ENCODE results near the gene MAPKBP1. TPM values are rescaled to one million over a fixed set of nuclear protein-coding genes. Genes with fewer than 3 reads are reported as not detected.

Gene MAPKBP1
- total RNA-seq, 1 experiment from 2014 or later = 12.9 TPM

- no peaks in the 10 kb centered on the region for H3K27me3 ChIP-seq (replicated peaks)
- peaks cover 41% of the 10 kb centered on the region for H3K4me1 ChIP-seq (replicated peaks)
- DNase-seq (ENCODE audit: low read depth in 1 of 2, low spot score in 2 of 2) = peak; percentile 64 to 81
- no peak overlapping the region for H3K4me3 ChIP-seq
- no peaks in the 10 kb centered on the region for H3K36me3 ChIP-seq
- no peaks in the 10 kb centered on the region for H3K9me3 ChIP-seq (replicated peaks)
- peak overlapping the region; percentile 86 for H3K27ac ChIP-seq
Observed at GRCh38 chr15:41790756-41791546, 16.7 kb downstream of the MAPKBP1 start.

GRCh38 chr15:41791547-41791937 is 17.3 kb downstream of the MAPKBP1 start:
- Histone ChIP-seq H3K36me3 (no peaks in the 10 kb centered on the region), H3K27me3 (replicated peaks) (no peaks in the 10 kb centered on the region), H3K9me3 (replicated peaks) (no peaks in the 10 kb centered on the region), H3K27ac (peak overlapping the region; percentile 86), H3K4me3 (no peak overlapping the region), H3K4me1 (replicated peaks) (peaks cover 47% of the 10 kb centered on the region)
- DNase-seq (ENCODE audit: low read depth in 1 of 2, low spot score in 2 of 2) = no peak

GRCh38 chr15:41792000-41792637 is 17.8 kb downstream of the MAPKBP1 start:
- DNase-seq (ENCODE audit: low read depth in 1 of 2, low spot score in 2 of 2) = no peak
- H3K27me3 ChIP-seq (replicated peaks) = no peaks in the 10 kb centered on the region
- no peak overlapping the region for H3K4me3 ChIP-seq
- H3K27ac ChIP-seq = peak overlapping the region; percentile 86
- H3K9me3 ChIP-seq (replicated peaks) = no peaks in the 10 kb centered on the region
- peaks cover 53% of the 10 kb centered on the region for H3K4me1 ChIP-seq (replicated peaks)
- no peaks in the 10 kb centered on the region for H3K36me3 ChIP-seq

- no peak for DNase-seq (ENCODE audit: low read depth in 1 of 2, low spot score in 2 of 2)
- peaks cover 53% of the 10 kb centered on the region for H3K4me1 ChIP-seq (replicated peaks)
- H3K27ac ChIP-seq = 0 out of 2 replicates have a peak overlapping the region, but pooled peaks have one; percentile 9
- H3K27me3 ChIP-seq (replicated peaks) = no peaks in the 10 kb centered on the region
- H3K4me3 ChIP-seq = no peak overlapping the region
- H3K9me3 ChIP-seq (replicated peaks) = no peaks in the 10 kb centered on the region
- no peaks in the 10 kb centered on the region for H3K36me3 ChIP-seq
Observed at GRCh38 chr15:41794081-41794480, 19.8 kb downstream of the MAPKBP1 start.

GRCh38 chr15:41795996-41796856 is 21.9 kb downstream of the MAPKBP1 start:
- DNase-seq (ENCODE audit: low read depth in 1 of 2, low spot score in 2 of 2) = peak in 1 of 2 experiments; percentile 30
- Histone ChIP-seq H3K36me3 (no peaks in the 10 kb centered on the region), H3K4me3 (no peak overlapping the region), H3K27me3 (replicated peaks) (no peaks in the 10 kb centered on the region), H3K4me1 (replicated peaks) (peaks cover 33% of the 10 kb centered on the region), H3K27ac (peak overlapping the region; percentile 5; the same call in 1 of the 2 replicates), H3K9me3 (replicated peaks) (no peaks in the 10 kb centered on the region)

GRCh38 chr15:41797201-41797944 is 23.1 kb downstream of the MAPKBP1 start:
- Histone ChIP-seq H3K27me3 (replicated peaks) (no peaks in the 10 kb centered on the region), H3K4me1 (replicated peaks) (peaks cover 30% of the 10 kb centered on the region), H3K27ac (no peak overlapping the region), H3K36me3 (no peaks in the 10 kb centered on the region), H3K9me3 (replicated peaks) (no peaks in the 10 kb centered on the region), H3K4me3 (no peak overlapping the region)
- DNase-seq (ENCODE audit: low read depth in 1 of 2, low spot score in 2 of 2) = no peak

- H3K9me3 ChIP-seq (replicated peaks) = no peaks in the 10 kb centered on the region
- 0 out of 2 replicates have a peak, but pooled peaks cover 2% of the 10 kb centered on the region for H3K36me3 ChIP-seq
- H3K4me1 ChIP-seq (replicated peaks) = peaks cover 29% of the 10 kb centered on the region
- no peak for DNase-seq (ENCODE audit: low read depth in 1 of 2, low spot score in 2 of 2)
- H3K27me3 ChIP-seq (replicated peaks) = no peaks in the 10 kb centered on the region
- H3K4me3 ChIP-seq = no peak overlapping the region
- no peak overlapping the region for H3K27ac ChIP-seq
Observed at GRCh38 chr15:41798607-41799487, 24.6 kb downstream of the MAPKBP1 start.

- no peak for DNase-seq (ENCODE audit: low read depth in 1 of 2, low spot score in 2 of 2)
- Histone ChIP-seq H3K27me3 (replicated peaks) (no peaks in the 10 kb centered on the region), H3K4me3 (no peak overlapping the region), H3K36me3 (0 out of 2 replicates have a peak, but pooled peaks cover 2% of the 10 kb centered on the region), H3K4me1 (replicated peaks) (peaks cover 23% of the 10 kb centered on the region), H3K27ac (no peak overlapping the region), H3K9me3 (replicated peaks) (no peaks in the 10 kb centered on the region)
Observed at GRCh38 chr15:41799488-41799805, 25.2 kb downstream of the MAPKBP1 start.

GRCh38 chr15:41801185-41801584 is 26.9 kb downstream of the MAPKBP1 start:
- H3K36me3 ChIP-seq = 0 out of 2 replicates have a peak, but pooled peaks cover 2% of the 10 kb centered on the region
- no peak overlapping the region for H3K27ac ChIP-seq
- H3K27me3 ChIP-seq (replicated peaks) = no peaks in the 10 kb centered on the region
- no peaks in the 10 kb centered on the region for H3K9me3 ChIP-seq (replicated peaks)
- H3K4me3 ChIP-seq = no peak overlapping the region
- no peak for DNase-seq (ENCODE audit: low read depth in 1 of 2, low spot score in 2 of 2)
- H3K4me1 ChIP-seq (replicated peaks) = peaks cover 19% of the 10 kb centered on the region

- 0 out of 2 replicates have a peak, but pooled peaks cover 2% of the 10 kb centered on the region for H3K36me3 ChIP-seq
- peak overlapping the region; percentile 6; the same call in 1 of the 2 replicates for H3K27ac ChIP-seq
- no peaks in the 10 kb centered on the region for H3K27me3 ChIP-seq (replicated peaks)
- no peak for DNase-seq (ENCODE audit: low read depth in 1 of 2, low spot score in 2 of 2)
- H3K4me1 ChIP-seq (replicated peaks) = peaks cover 11% of the 10 kb centered on the region
- no peaks in the 10 kb centered on the region for H3K9me3 ChIP-seq (replicated peaks)
- H3K4me3 ChIP-seq = no peak overlapping the region
Observed at GRCh38 chr15:41801850-41802455, 27.7 kb downstream of the MAPKBP1 start.

GRCh38 chr15:41804361-41804760 is 30.1 kb downstream of the MAPKBP1 start:
- DNase-seq (ENCODE audit: low read depth in 1 of 2, low spot score in 2 of 2) = no peak
- H3K27ac ChIP-seq = no peak overlapping the region

More at GRCh38 chr15:41804361-41804760, 30.1 kb downstream of the MAPKBP1 start:
- Histone ChIP-seq H3K4me3 (no peak overlapping the region), H3K9me3 (replicated peaks) (no peaks in the 10 kb centered on the region), H3K27me3 (replicated peaks) (no peaks in the 10 kb centered on the region), H3K36me3 (peaks cover 2% of the 10 kb centered on the region; the same call in 1 of the 2 replicates), H3K4me1 (replicated peaks) (peaks cover 18% of the 10 kb centered on the region)

All from SJSA1 (cell line).